Keratinocyte (primary cell): ENCODE results near the gene GSTM2. TPM values are rescaled to one million over a fixed set of nuclear protein-coding genes. Genes with fewer than 3 reads are reported as not detected.

Experiments
- DNase-seq: peaks from one replicate; pipeline ENCODE4 v3.0.0-alpha.2; 2011; ENCODE audit warnings: low read depth, missing footprints, low spot score
- FAIRE-seq: peaks from 2 replicates; lab custom pipeline; 2011; peaks lifted over from hg19 to GRCh38; lab: Jason Lieb, UNC
- H2AFZ ChIP-seq: 2 replicates; pipeline ENCODE4 v1.6.0; 2012; ENCODE audit warnings: low read length, control low read depth, inconsistent platforms; ENCODE audit not compliant: control insufficient read depth
- H3K27ac ChIP-seq: 2 replicates; pipeline ENCODE4 v1.5.1; 2011; ENCODE audit warnings: low read length; ENCODE audit not compliant: control insufficient read depth, insufficient read depth
- H3K27me3 ChIP-seq: 3 replicates; pipeline ENCODE4 v1.6.0; 2011; ENCODE audit warnings: low read length; ENCODE audit not compliant: control insufficient read depth, insufficient read depth; ENCODE audit errors: extremely low read depth
- H3K36me3 ChIP-seq, 2 experiments: 2 replicates in 1 of 2; 3 replicates in 1 of 2; pipeline ENCODE4 v1.5.1; 2011; ENCODE audit warnings: low read length in 2 of 2, mild to moderate bottlenecking in 1 of 2; ENCODE audit not compliant: control insufficient read depth in 2 of 2, insufficient read depth in 2 of 2; ENCODE audit errors: extremely low read depth in 1 of 2
- H3K4me1 ChIP-seq: 3 replicates; pipeline ENCODE4 v1.5.1; 2011; ENCODE audit warnings: low read length; ENCODE audit not compliant: control insufficient read depth, insufficient read depth; ENCODE audit errors: extremely low read depth
- H3K4me2 ChIP-seq: 3 replicates; pipeline ENCODE4 v1.6.0; 2011; ENCODE audit warnings: low read depth, low read length; ENCODE audit not compliant: control insufficient read depth, insufficient read depth; ENCODE audit errors: extremely low read depth
- H3K4me3 ChIP-seq, 3 experiments: fragments of 200-600 bp in 1 of 3; sonication (generic) in 1 of 3; 2 replicates in 2 of 3; 3 replicates in 1 of 3; pipeline ENCODE4 v1.5.1; 2011 to 2016; ENCODE audit warnings: low read length in 3 of 3, mild to moderate bottlenecking in 3 of 3, control low read depth in 2 of 3, inconsistent platforms in 1 of 3, low read depth in 1 of 3, mixed read lengths in 1 of 3, mixed run types in 1 of 3, moderate library complexity in 1 of 3; ENCODE audit not compliant: control insufficient read depth in 2 of 3, insufficient read depth in 2 of 3; ENCODE audit errors: extremely low read depth in 1 of 3
- H3K79me2 ChIP-seq: 2 replicates; pipeline ENCODE4 v1.6.0; 2012; ENCODE audit warnings: low read length; ENCODE audit not compliant: control insufficient read depth, insufficient read depth
- H3K9ac ChIP-seq: 3 replicates; pipeline ENCODE4 v1.6.0; 2011; ENCODE audit warnings: low read length; ENCODE audit not compliant: control insufficient read depth, insufficient read depth; ENCODE audit errors: extremely low read depth
- H3K9me1 ChIP-seq: 3 replicates; pipeline ENCODE4 v1.6.0; 2011; ENCODE audit warnings: low read length; ENCODE audit not compliant: control insufficient read depth, insufficient read depth; ENCODE audit errors: extremely low read depth
- H3K9me3 ChIP-seq: 2 replicates; pipeline ENCODE4 v1.5.1; 2012; ENCODE audit warnings: low read depth, low read length; ENCODE audit not compliant: control insufficient read depth
- H4K20me1 ChIP-seq: 3 replicates; pipeline ENCODE4 v1.6.0; 2011; ENCODE audit warnings: low read length; ENCODE audit not compliant: control insufficient read depth, insufficient read depth; ENCODE audit errors: extremely low read depth
- EZH2 ChIP-seq: IDR thresholded peaks from one replicate; pipeline ENCODE4 v1.6.1; 2012; ENCODE audit warnings: inconsistent platforms, mild to moderate bottlenecking, low read length, moderate library complexity
- dilution Hi-C: fragments of 300-500 bp; cut with MboI; formaldehyde crosslinking; loops from one replicate; pipeline ENCODE4 v1.7.0; 2020; ENCODE audit warnings: low sequenced_read_pairs; ENCODE audit not compliant: extremely low pct_ligation_motif_present
- polyA plus RNA-seq, 5 experiments: library from polyadenylated mRNA; depleted of rRNA in 3 of 5; stranded (reverse) in 3 of 5; stranded (forward) in 1 of 5; unstranded in 1 of 5; fragments of >200 nt; gene quantifications; 1 replicate in 1 of 5; 2 replicates in 3 of 5; 3 replicates in 1 of 5; pipeline versions ENCODE4 v1.2.1 to v1.2.3, GENCODE V29; 2011 to 2012; ENCODE audit warnings: missing spikeins in 2 of 5, low read depth in 1 of 5, low replicate concordance in 1 of 5
- TF ChIP-seq, protein P1 (sequence below), 3 experiments: IDR thresholded peaks in 1 of 3; conservative IDR thresholded peaks in 1 of 3; optimal IDR thresholded peaks in 1 of 3; 2 replicates in 2 of 3; 3 replicates in 1 of 3; pipeline versions ENCODE3 to v1.5.1; 2011; ENCODE audit warnings: low read length in 3 of 3, mild to moderate bottlenecking in 3 of 3, moderate library complexity in 2 of 3, control low read depth in 1 of 3, inconsistent platforms in 1 of 3; ENCODE audit not compliant: insufficient read depth in 2 of 3; ENCODE audit errors: extremely low read depth in 1 of 3

GSTM2 gene
- polyA plus RNA-seq, 1 donor (not counting 4 experiments of a cell fraction or from before 2014, with no cell fraction given) = 11.1 TPM

DNA sequence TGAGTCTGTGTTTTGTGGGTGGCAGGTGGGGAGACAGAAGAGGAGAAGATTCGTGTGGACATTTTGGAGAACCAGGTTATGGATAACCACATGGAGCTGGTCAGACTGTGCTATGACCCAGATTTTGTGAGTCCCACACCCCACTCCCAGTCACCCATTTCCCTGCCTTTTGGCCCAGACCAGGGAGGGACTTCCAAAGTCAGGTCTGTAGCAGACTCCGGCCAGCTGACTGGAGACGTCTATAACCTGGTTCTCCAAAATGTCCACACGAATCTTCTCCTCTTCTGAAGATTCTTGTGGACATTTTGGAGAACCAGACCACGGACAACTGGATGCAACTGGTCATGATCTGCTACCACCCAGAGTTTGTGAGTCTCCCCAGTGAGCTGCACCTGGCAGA is 45.8 kb downstream of the GSTM2 start:
- no peak for FAIRE-seq

DNA sequence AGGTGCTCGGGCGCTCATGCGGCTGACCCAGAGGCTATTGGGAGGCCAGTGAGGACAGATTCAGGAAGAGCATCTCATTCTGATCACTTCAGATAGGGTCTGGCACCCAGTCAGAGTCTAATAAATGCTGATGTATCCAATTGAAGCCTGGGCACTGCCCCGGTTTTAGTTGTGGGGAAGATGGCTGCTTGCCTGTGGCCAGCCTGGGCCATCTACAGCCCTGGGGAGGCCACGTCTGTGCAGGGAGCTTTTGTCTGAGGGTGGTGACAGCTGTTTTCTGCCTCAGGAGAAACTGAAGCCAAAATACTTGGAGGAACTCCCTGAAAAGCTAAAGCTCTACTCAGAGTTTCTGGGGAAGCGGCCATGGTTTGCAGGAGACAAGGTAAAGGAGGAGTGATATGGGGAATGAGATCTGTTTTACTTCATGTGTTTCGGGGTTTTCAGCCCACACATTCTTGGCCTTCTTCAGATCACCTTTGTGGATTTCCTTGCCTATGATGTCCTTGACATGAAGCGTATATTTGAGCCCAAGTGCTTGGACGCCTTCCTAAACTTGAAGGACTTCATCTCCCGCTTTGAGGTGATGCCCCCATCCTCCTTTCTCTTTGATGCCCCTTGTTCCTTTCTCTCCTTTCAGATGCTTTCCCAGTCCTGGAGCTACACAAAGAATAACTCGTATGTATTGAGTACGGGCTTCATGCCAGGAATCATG is 47.0 kb downstream of the GSTM2 start:
- TF ChIP-seq, protein P1, sequence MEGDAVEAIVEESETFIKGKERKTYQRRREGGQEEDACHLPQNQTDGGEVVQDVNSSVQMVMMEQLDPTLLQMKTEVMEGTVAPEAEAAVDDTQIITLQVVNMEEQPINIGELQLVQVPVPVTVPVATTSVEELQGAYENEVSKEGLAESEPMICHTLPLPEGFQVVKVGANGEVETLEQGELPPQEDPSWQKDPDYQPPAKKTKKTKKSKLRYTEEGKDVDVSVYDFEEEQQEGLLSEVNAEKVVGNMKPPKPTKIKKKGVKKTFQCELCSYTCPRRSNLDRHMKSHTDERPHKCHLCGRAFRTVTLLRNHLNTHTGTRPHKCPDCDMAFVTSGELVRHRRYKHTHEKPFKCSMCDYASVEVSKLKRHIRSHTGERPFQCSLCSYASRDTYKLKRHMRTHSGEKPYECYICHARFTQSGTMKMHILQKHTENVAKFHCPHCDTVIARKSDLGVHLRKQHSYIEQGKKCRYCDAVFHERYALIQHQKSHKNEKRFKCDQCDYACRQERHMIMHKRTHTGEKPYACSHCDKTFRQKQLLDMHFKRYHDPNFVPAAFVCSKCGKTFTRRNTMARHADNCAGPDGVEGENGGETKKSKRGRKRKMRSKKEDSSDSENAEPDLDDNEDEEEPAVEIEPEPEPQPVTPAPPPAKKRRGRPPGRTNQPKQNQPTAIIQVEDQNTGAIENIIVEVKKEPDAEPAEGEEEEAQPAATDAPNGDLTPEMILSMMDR (optimal IDR thresholded peaks at IDR 0.05 in 1 of 3, IDR thresholded peaks at IDR 0.05 in 1 of 3, conservative IDR thresholded peaks at IDR 0.05 in 1 of 3; ENCODE audit: extremely low read depth in 1 of 3, insufficient read depth in 2 of 3, low read length in 3 of 3) = no peak
- no peak for TF ChIP-seq EZH2
- H3K9me1 ChIP-seq = no peaks in the 10 kb centered on the region
- DNase-seq = no peak
- H3K9ac ChIP-seq = no peak overlapping the region
- no peaks in the 10 kb centered on the region for H3K79me2 ChIP-seq
- no peaks in the 10 kb centered on the region for H3K9me3 ChIP-seq
- H2AFZ ChIP-seq = no peak overlapping the region
- H3K4me1 ChIP-seq = peaks cover 35% of the 10 kb centered on the region
- no peak for FAIRE-seq
- no peaks in the 10 kb centered on the region for H3K27me3 ChIP-seq
- no peaks in the 10 kb centered on the region for H4K20me1 ChIP-seq
- H3K36me3 ChIP-seq = no peaks in the 10 kb centered on the region
- no peak overlapping the region for H3K4me2 ChIP-seq
- no peak overlapping the region for H3K4me3 ChIP-seq
- H3K27ac ChIP-seq = no peak overlapping the region
- dilution Hi-C loops = no loop called here

More for the DNA sequence above, 45.8 kb downstream of the GSTM2 start:
- no peaks in the 10 kb centered on the region for H3K27me3 ChIP-seq
- H3K9me1 ChIP-seq = no peaks in the 10 kb centered on the region
- DNase-seq = no peak
- H3K27ac ChIP-seq = no peak overlapping the region
- H3K4me3 ChIP-seq = no peak overlapping the region
- peaks cover 23% of the 10 kb centered on the region for H3K4me1 ChIP-seq
- H3K9ac ChIP-seq = no peak overlapping the region
- H4K20me1 ChIP-seq = no peaks in the 10 kb centered on the region
- H2AFZ ChIP-seq = no peak overlapping the region
- H3K9me3 ChIP-seq = no peaks in the 10 kb centered on the region
- H3K4me2 ChIP-seq = no peak overlapping the region
- TF ChIP-seq, protein P1 (optimal IDR thresholded peaks at IDR 0.05 in 1 of 3, IDR thresholded peaks at IDR 0.05 in 1 of 3, conservative IDR thresholded peaks at IDR 0.05 in 1 of 3; ENCODE audit: extremely low read depth in 1 of 3, insufficient read depth in 2 of 3, low read length in 3 of 3) = no peak
- no peak for TF ChIP-seq EZH2
- H3K36me3 ChIP-seq = no peaks in the 10 kb centered on the region
- no peaks in the 10 kb centered on the region for H3K79me2 ChIP-seq
- dilution Hi-C loops = no loop called here
